Left cardiac atrium (tissue), 4 donors: ENCODE data around the gene DNAJC9. TPM values are rescaled to one million over a fixed set of nuclear protein-coding genes. Genes with fewer than 3 reads are reported as not detected.
"Not testable (repeated sequence)": the region's sequence is repeated elsewhere in the genome, so short reads cannot be mapped to it uniquely, and the experiment has no call there.

Experiments
- ATAC-seq, 2 donors: fragments of 200-7000 bp; cut with Tn5 transposase; one replicate each; pipeline ENCODE4 v1.9.1; 2020; ENCODE audit warnings: mild to moderate bottlenecking in 2 of 2, moderate library complexity in 2 of 2
- DNase-seq: peaks from one replicate; pipeline ENCODE4 v3.0.0-alpha.2; 2020
- intact Hi-C, 2 donors: fragments of 100-400 bp; cut with DNase I; formaldehyde crosslinking; loops; one replicate each; pipeline versions ENCODE4 v1.14.1 to v1.15.1; 2022 to 2023
- long read RNA-seq: library from polyadenylated mRNA; unstranded; transcript quantifications from one replicate; pipeline ENCODE4 v2.0.0, GENCODE V29; 2021
- total RNA-seq, 2 donors: library from RNA; stranded (reverse); fragmentation: NEBNext Ultra II Directional; extraction: Animal tissue kit (Norgen Biotek cat#: 25700); gene quantifications; one replicate each; pipeline ENCODE4 v1.2.1, GENCODE V29; 2021
- donor health status: DM: no; HTN: yes; CAD: no.
- donor health status: DM: no; HTN: yes; CAD: no; lungs with severe emphysema.
- donor health status: DM: yes; HTN: yes; CAD: no.
- donor health status: Dilated cardiomyopathy.

The DNAJC9 gene
- total RNA-seq = 10 to 100 TPM in 1 of 2 donors, 1 to 10 TPM in 1; 8.8 to 11.5 TPM
- long read RNA-seq, transcript DNAJC9-201 (5 exons, 3,032 nt) = major isoform, 15 of 19 reads
- long read RNA-seq, partial matches to known transcripts = 1 of 19 reads
- long read RNA-seq, other reads (novel, unspliced or antisense) = 3 of 19 reads

GRCh38 chr10:73246646-73247508, at the start of gene DNAJC9:
Gene DNAJC9, minus strand, starts transcription at chr10:73247255. Its CDS starts 66 bp downstream, at chr10:73247189.
- intact Hi-C loops = no loop called here
- peak; percentile 97 for DNase-seq
- peak; percentile 94 to 97 for ATAC-seq

- ATAC-seq (no peak), DNase-seq (no peak)
- intact Hi-C loops = no loop called here
Observed at GRCh38 chr10:73293461-73293860, 46.4 kb upstream of the DNAJC9 start.

DNA sequence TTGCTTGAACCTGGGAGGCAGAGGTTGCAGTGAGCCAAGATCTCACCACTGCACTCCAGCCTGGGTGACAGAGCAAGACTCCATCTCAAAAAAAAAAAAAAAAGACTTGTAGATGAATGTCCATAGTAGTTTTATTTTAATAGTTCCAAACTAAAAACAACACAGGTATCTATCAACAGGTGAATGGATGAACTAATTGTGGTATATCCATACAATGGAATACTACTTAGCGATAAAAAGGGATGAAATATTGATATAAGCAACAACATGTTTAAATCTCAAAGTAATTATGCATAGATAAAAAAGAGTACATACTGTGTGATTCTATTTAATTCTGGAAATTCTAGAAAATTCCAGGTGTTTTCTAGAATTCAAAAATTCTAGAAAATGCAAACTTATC, 42.9 kb upstream of the DNAJC9 start:
- intact Hi-C loops = no loop called here
- DNase-seq (no peak), ATAC-seq (no peak)

DNA sequence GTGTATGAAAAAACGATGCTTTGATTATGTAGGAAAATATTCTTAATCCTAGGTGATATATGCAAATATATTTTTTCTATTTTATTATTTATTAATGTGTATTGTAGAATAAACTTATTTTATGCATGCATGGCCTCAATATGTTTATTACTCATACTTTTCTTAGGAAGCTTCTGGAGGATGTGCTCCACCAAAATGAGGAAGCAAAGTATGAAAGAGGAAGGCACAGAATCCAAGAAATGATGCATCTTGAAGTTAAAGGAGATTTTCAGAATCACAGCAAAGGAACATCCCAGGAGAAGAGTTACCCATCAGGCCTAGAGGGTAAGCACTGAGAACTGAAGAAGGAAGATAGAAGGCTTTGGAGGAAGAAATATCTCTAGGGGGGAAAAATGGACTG, 40.4 kb upstream of the DNAJC9 start:
- intact Hi-C loops = no loop called here
- ATAC-seq = no peak

GRCh38 chr10:73281097-73281496, 34.0 kb upstream of the DNAJC9 start:
- intact Hi-C loops = no loop called here
- ATAC-seq (no peak), DNase-seq (no peak)

More for the DNA sequence above, 40.4 kb upstream of the DNAJC9 start:
- DNase-seq = no peak

- DNase-seq = no peak
- intact Hi-C loops = no loop called here
- ATAC-seq = no peak
Observed at GRCh38 chr10:73264423-73264822, 17.4 kb upstream of the DNAJC9 start.

DNA sequence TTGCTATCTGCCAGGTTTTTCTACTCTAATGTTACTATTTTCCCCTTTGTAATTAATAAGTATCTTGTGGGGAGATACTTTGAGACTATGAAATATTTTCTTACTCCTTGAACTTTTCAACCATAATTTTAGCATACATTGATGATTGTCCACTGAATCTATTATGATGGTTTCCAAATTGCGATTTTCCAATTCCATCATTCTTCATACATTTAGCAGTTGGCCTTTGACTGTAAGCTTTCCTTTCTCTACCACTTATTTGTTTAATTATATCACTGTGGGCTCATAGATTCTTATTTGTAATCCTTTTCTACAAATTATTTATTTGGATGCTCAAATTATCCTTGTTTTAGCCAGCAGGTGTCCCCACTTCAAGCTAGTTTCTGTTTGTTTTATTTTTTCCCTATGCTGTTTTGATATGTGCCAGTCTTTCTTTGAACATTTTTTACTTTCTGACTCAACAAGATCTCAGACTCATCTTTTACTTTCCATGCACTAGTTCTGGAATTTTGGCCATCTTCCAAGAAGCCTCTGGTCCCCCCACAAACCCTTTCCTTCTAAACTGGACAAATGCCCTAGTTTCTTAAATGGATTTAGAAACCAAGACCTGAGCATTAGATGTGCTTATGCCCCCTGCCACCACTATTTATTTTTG, 16.8 kb upstream of the DNAJC9 start:
- intact Hi-C loops = no loop called here

DNA sequence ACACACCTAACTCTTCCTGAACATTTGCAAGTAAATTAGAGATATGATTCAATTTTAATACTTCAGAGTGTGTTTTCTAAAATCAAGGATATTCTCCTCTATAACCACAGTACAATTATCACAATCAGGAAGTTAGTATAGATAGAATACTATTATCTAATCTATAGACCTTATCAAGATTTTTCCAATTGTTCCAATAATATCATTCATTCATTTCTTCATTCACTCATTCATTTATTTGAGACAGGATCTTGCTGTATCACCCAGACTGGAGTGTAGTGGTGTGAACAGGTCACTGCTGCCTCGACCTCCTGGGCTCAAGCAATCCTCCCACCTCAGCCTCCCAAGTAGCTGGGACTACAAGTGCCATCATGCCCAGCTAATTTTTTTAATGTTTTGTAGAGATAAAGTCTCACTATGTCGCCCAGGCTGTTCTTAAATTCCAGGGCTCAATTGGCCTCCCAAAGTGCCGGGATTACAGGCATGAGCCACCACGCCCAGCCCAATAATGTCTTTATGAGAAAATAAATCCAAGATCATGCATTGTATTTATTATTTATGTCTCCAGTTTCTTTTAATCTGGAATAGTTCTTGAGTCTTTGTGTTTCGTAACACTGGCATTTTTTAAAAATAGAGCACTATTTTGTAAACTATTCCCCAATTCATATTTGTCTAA, 16.0 kb upstream of the DNAJC9 start:
- intact Hi-C loops = no loop called here
- DNase-seq (no peak), ATAC-seq (no peak)

More for the DNA sequence above, 16.8 kb upstream of the DNAJC9 start:
- DNase-seq (no peak), ATAC-seq (no peak)

DNA sequence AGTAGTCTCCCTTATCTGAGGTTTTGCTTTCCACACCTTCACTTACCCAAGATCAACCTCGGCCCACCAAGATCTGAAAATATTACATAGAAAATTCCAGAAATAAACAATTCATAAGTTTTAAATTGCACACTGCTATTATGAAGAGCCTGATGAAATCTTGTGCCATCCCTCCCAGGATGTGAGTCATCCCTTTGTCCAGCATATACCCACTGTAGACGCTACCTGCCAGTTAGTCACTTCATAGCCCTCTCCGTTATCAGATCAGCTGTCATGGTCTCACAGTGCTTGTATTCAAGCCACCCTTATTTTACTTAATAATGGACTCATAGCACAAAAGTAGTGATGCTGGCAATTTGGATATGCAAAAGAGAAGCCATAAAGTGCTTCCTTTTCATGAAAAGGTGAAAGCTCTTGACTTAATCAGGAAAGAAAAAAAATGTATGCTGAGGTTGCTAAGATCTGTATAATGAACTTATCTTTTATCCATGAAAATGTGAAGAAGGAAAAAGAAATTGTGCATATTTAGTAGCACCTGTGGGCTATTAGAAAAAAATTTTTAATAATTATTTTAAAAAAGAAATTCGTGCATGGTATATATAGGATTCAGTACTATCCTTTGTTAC, 15.2 kb upstream of the DNAJC9 start:
- DNase-seq (no peak), ATAC-seq (no peak)
- intact Hi-C loops = no loop called here

- DNase-seq (no peak), ATAC-seq (no peak)
- intact Hi-C loops = no loop called here
Observed at GRCh38 chr10:73261362-73261995, 14.4 kb upstream of the DNAJC9 start.

DNA sequence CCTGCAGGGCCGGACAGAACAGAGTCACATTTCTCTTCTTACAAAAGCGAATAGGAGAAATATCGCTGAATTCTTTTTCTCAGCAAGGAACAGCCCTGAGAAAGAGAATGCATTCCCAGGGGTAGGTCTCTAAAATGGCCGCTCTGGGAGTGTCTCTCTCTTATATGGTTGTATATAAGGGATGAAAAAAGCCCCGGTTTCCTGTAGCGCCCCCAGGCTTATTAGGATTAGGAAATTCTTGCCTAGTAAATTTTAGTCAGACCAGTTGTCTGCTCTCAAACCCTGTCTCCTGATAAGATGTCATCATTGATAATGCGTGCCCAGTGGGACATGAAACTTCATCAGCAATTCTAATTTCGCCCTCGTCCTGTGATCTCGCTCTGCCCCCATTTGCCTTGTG, 11.6 kb upstream of the DNAJC9 start:
- intact Hi-C loops, DNase-seq, ATAC-seq: not testable (repeated sequence)

GRCh38 chr10:73253225-73253555, 6.1 kb upstream of the DNAJC9 start:
- ATAC-seq (no peak), DNase-seq (no peak)
- intact Hi-C loops = no loop called here

GRCh38 chr10:73252445-73253224, 5.6 kb upstream of the DNAJC9 start, which contains the start of gene MRPS16:
Gene MRPS16, minus strand, starts transcription at chr10:73252644. Its CDS starts 162 bp downstream, at chr10:73252482.
- intact Hi-C loops = no loop called here
- peak; percentile 99 to 100 for ATAC-seq
- DNase-seq = peak; percentile 95

GRCh38 chr10:73251683-73252444, 4.8 kb upstream of the DNAJC9 start:
- peak; percentile 18 for DNase-seq
- peak; percentile 78 to 80 for ATAC-seq
- intact Hi-C loops = no loop called here

DNA sequence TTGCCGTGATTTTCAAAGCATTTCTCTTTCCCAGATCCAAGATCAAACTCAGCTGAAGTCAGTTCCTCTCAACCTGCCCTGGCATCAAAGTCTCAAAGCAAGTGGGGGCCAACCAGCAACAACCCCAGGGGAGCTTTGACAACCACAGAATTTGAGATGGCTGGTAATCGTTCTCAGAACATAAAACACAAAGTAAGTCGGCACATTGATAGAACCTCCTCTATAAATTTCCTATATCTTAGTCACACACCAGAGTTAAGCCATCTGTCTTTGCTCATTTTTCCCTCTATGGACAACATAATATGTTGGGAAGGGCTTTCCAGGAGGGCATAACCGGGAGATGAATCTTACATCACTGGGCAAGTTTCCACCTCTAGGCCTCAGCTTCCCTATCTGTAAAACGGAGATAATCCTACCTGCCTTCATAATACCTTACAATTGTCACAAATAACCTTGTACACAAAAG, 1.2 kb upstream of the DNAJC9 start:
- ATAC-seq = no peak
- intact Hi-C loops = no loop called here
- no peak for DNase-seq

DNA sequence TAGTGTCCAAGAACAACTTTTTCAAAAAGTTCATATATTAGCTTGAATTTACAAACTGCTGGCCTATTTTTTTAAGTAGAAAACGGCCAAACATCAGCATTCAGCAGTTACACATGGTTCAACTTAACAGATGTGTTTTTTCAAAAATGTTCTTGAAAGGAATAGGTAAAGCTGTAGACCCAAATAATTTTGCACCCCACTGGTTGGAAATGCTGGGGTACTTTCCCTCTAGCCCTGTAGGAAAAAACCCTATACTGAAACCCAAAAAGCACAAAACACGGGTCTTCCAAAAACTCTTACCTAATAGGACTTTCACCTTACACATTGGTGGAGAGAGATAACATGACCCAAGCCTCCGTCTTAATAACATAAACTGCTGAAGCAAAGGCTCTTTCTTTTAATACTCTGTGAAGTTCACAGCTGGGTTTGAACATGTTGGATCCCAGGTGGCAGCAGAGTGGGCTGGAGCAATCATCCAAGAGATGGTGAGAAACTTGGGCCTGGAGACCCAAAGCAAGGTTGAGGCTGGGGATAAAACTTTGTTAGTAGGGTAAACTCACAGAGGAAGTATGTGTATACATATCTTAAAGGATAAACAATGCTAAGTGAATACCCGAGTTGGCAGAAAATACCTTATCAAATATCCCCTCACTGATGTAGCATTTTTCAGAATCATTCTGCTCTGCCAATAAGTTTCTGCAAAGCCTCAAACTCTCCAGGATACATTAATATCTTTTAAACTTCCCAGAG, 629 bp upstream of the DNAJC9 start:
- no peak for DNase-seq
- ATAC-seq = no peak
- intact Hi-C loops = no loop called here

DNA sequence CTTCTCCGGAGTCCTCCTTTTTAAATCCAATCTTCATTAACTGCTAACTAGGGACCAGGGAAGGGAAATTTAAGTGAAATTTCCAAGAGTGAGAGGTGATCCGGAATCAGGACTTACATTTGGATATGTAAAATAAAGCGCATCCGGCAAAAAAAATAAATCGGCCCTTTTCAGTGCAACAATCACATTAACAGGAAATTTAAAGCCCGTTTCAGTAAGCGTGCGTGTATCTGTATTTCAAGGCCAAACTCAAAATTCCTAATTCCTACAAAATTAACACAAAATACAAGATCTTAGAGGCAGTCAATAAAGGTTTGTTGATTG, 771 bp downstream of the DNAJC9 start:
- intact Hi-C loops = no loop called here
- no peak for DNase-seq
- no peak for ATAC-seq
